ENCODE data around the gene COL1A1. TPM values are rescaled to one million over a fixed set of nuclear protein-coding genes. Genes with fewer than 3 reads are reported as not detected.

COL1A1 gene
- total RNA-seq, 1 donor from 2014 or later: 1.1 TPM

GRCh38 chr17:50168319-50168718, 33.1 kb downstream of the COL1A1 start:
- Mint-ChIP-seq H3K27ac (no peak overlapping the region), H3K27me3 (ENCODE audit: insufficient read depth, low read depth) (peaks cover 22% of the 10 kb centered on the region), H3K36me3 (no peaks in the 10 kb centered on the region)

GRCh38 chr17:50167371-50167770, 34.1 kb downstream of the COL1A1 start:
- Mint-ChIP-seq H3K4me3 (no peak overlapping the region), H3K9me3 (no peaks in the 10 kb centered on the region), H3K4me1 (peaks cover 13% of the 10 kb centered on the region), H3K27ac (no peak overlapping the region), H3K27me3 (ENCODE audit: insufficient read depth, low read depth) (peaks cover 22% of the 10 kb centered on the region), H3K36me3 (no peaks in the 10 kb centered on the region)
- DNase-seq (ENCODE audit: low spot score): no peak
- Histone ChIP-seq H3K4me2 (no peak overlapping the region), H3K27me3 (peaks cover 3% of the 10 kb centered on the region), H3K9me3 (ENCODE audit: low read depth) (no peaks in the 10 kb centered on the region), H3F3A (ENCODE audit: low read depth) (peaks cover 4% of the 10 kb centered on the region), H4K20me1 (ENCODE audit: low read depth) (no peaks in the 10 kb centered on the region), H3K4me3 (no peak overlapping the region), H3K36me3 (no peaks in the 10 kb centered on the region), H2AFZ (replicated peaks) (no peak overlapping the region), H3K9ac (no peak overlapping the region), H3K27ac (no peak overlapping the region), H3K79me2 (ENCODE audit: low read depth) (no peaks in the 10 kb centered on the region), H3K4me1 (peaks cover under 1% of the 10 kb centered on the region)
- TF ChIP-seq EZH2phosphoT487 (IDR thresholded peaks at IDR 0.05) (no peak), CTCF (IDR thresholded peaks at IDR 0.05) (no peak), EZH2 (IDR thresholded peaks at IDR 0.05) (no peak)

More at GRCh38 chr17:50168319-50168718, 33.1 kb downstream of the COL1A1 start:
- Histone ChIP-seq H3F3A (ENCODE audit: low read depth) (peaks cover 4% of the 10 kb centered on the region), H3K4me1 (no peaks in the 10 kb centered on the region), H3K79me2 (ENCODE audit: low read depth) (no peaks in the 10 kb centered on the region), H4K20me1 (ENCODE audit: low read depth) (no peaks in the 10 kb centered on the region), H3K9me3 (ENCODE audit: low read depth) (no peaks in the 10 kb centered on the region), H2AFZ (replicated peaks) (no peak overlapping the region), H3K4me3 (no peak overlapping the region), H3K9ac (no peak overlapping the region), H3K27ac (no peak overlapping the region), H3K36me3 (no peaks in the 10 kb centered on the region), H3K4me2 (no peak overlapping the region), H3K27me3 (no peaks in the 10 kb centered on the region)
- H3K4me3 Mint-ChIP-seq: peak overlapping the region; percentile 75
- H3K9me3 Mint-ChIP-seq: no peaks in the 10 kb centered on the region
- DNase-seq (ENCODE audit: low spot score): no peak
- TF ChIP-seq EZH2 (IDR thresholded peaks at IDR 0.05) (no peak), CTCF (IDR thresholded peaks at IDR 0.05) (no peak), EZH2phosphoT487 (IDR thresholded peaks at IDR 0.05) (no peak)
- H3K4me1 Mint-ChIP-seq: peaks cover 19% of the 10 kb centered on the region

GRCh38 chr17:50166518-50167181, 34.8 kb downstream of the COL1A1 start:
- Mint-ChIP-seq H3K27me3 (ENCODE audit: insufficient read depth, low read depth) (peaks cover 22% of the 10 kb centered on the region), H3K4me1 (peaks cover 19% of the 10 kb centered on the region), H3K9me3 (no peaks in the 10 kb centered on the region), H3K4me3 (no peak overlapping the region), H3K27ac (peak overlapping the region; percentile 57), H3K36me3 (no peaks in the 10 kb centered on the region)
- Histone ChIP-seq H3K36me3 (no peaks in the 10 kb centered on the region), H3K9ac (no peak overlapping the region), H3K9me3 (ENCODE audit: low read depth) (no peaks in the 10 kb centered on the region), H3K4me3 (no peak overlapping the region), H3K27me3 (peaks cover 5% of the 10 kb centered on the region), H3F3A (ENCODE audit: low read depth) (peaks cover 10% of the 10 kb centered on the region), H3K4me2 (no peak overlapping the region), H2AFZ (replicated peaks) (peak overlapping the region; percentile 24), H4K20me1 (ENCODE audit: low read depth) (no peaks in the 10 kb centered on the region), H3K79me2 (ENCODE audit: low read depth) (no peaks in the 10 kb centered on the region), H3K27ac (no peak overlapping the region), H3K4me1 (peaks cover 7% of the 10 kb centered on the region)
- no peak for TF ChIP-seq EZH2phosphoT487 (IDR thresholded peaks at IDR 0.05)
- no peak for TF ChIP-seq CTCF (IDR thresholded peaks at IDR 0.05)
- TF ChIP-seq EZH2 (IDR thresholded peaks at IDR 0.05): no peak
- no peak for DNase-seq (ENCODE audit: low spot score)

Measured in neural progenitor cell (in vitro differentiated cells).